Peyer's patch (tissue), 4 donors: ENCODE measurements around the gene CHP1.

ENCODE experiments used
- CTCF ChIP-seq, 6 experiments: fragments of 450-650 bp in 4 of 6; fragments of 200-600 bp in 2 of 6; sonication (generic) in 1 of 6; IDR thresholded peaks; one replicate each; pipeline ENCODE4 v1.5.1; 2017 to 2019; ENCODE audit warnings: antibody characterized with exemption in 6 of 6, mild to moderate bottlenecking in 3 of 6, moderate library complexity in 1 of 6
- POLR2A ChIP-seq, 2 donors: fragments of 450-650 bp; IDR thresholded peaks; one replicate each; pipeline ENCODE4 v1.5.1; 2017; ENCODE audit warnings: antibody characterized with exemption in 2 of 2, mild to moderate bottlenecking in 2 of 2, moderate library complexity in 2 of 2

- TF ChIP-seq CTCF (IDR thresholded peaks at IDR 0.05): no peak
- TF ChIP-seq POLR2A (IDR thresholded peaks at IDR 0.05): no peak
These were observed 55.7 kb downstream of the CHP1 start for GRCh38 chr15:41286665-41287333.
